Measurements from ENCODE around the gene PTPRD.

Gene PTPRD

DNA sequence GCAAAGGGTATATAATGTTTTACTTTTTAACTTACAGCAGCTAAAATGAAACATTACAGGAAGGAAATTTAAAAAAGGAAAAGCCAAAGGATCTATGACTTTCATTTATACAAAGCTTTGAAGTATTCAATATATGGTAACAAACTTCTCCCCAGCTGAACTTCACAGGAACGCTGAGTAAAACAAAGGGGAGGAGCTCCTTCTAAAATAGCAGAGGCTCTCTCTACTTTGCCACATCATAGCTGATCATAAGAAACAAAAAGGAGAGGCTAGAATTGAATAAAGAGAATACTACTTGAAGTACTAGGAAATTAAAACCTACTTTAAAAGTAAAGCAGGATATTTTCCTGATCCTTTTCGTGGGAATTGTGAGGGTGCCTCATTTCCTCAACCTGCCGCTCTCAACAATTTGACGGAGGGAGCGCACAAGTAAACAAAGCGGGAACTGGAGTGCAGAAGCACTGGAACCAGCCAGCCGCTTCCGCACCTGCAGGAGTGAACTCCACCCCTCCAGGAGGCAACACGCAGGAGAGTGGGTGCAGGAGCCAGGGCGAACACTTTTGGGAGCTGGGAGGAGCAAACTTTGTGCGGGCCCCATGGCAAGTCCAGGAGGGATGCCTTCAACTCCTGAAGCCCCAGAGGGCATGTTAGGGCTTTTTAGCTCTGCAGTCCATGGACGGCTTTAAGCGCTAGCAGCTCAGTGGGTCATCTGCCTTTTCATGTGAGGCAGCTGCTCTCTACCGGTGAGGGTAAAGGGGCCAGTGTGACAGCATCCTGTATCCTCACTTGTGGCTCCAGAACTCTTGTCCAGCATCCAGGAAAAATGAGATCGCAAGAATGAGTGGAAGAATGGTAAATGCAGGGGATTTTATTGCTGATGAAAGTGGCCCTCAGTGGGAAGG is 757.4 kb downstream of the PTPRD start:
- peak in 1 of 2 experiments; percentile 40 for DNase-seq

DNA sequence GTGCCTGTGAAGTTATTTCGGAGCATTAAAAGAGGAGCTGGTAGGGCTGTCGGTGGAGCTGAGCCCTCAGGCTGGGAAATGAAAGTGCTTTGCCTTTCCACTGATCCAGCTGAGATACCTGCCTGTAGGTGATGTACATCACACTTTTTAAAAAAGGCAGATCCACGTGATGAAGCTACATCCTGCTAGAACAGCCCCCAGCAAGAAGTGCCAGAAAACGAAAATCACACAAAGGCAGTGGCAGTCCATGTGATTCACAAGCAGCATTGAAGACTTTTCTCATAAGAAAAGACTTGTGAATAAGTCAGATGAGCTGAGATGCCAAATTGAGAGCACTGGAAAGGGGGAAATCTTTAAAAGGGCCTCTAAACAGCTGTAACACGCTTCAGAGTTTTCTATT is 765.1 kb downstream of the PTPRD start:
- DNase-seq, result no peak

DNA sequence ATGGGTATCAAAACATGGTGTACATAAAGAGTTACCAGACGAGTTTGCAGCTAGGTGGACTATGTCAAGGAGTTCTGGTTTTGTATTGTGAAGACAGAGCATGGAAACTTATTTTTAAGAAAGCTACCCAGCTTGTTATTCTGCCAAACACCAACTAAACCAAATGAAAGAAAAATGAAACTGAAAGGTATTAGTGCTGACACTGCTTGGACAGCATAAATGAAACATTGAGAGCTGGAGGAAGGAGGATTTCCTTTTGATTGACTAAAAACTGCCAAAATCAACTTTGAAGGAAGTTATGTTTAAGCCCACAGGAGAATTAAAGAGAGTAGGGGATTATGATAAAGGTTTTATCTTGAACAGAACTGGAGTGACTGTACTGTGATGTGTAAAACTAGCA is 766.2 kb downstream of the PTPRD start:
- no peak for DNase-seq

DNA sequence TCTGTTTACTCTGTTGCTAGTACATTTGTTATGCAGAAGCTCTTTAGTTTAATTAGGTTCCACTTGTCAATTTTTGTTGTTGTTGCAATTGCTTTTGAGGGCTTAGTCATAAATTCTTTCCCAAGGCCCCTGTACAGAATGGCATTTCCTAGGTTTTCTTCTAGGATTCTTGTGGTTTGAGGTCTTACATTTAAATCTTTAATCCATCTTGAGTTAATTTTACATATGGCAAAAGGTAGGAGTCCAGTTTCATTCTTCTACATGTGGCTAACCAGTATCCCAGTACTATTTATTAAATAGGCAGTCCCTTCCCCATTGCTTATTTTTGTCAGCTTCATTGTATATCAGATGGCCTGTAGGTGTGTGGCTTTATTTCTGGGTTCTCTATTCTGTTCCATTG is 792.4 kb downstream of the PTPRD start:
- DNase-seq, result no peak

DNA sequence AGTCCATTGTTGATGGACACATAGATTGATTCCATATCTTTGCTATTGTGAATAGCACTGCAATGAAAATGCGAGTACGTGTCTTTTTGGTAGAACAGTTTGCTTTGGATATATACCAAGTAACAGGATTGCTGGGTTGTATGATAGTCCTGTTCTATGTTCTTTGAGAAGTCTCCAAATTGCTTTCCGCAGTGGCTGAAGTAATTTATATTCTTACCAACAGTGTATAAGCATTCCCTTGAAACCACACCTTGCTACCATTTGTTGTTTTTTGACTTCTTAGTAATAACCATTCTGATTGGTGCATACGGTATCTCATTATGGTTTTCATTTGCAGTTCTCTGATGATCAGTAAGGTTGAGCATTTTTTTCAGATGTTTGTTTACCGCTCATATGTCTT is 792.9 kb downstream of the PTPRD start:
- no peak for DNase-seq

DNA sequence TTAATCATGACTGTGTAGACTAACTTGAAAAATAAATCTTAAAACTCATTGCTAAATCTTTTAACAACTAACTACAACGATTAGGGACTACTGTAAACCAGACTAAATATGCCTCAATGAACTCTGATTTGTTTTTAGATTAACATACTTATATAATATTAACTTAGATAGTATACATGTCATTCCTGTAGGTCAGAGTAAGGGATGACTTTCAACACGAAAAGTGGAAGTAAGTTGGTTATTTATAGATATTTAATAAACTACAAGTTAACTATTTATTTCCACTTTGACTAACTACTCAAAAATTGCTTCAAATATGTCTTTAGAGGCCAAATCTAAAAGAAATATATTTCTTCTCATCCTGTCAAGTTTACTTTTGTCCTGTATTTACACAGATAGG is 795.6 kb downstream of the PTPRD start:
- no peak for DNase-seq

DNA sequence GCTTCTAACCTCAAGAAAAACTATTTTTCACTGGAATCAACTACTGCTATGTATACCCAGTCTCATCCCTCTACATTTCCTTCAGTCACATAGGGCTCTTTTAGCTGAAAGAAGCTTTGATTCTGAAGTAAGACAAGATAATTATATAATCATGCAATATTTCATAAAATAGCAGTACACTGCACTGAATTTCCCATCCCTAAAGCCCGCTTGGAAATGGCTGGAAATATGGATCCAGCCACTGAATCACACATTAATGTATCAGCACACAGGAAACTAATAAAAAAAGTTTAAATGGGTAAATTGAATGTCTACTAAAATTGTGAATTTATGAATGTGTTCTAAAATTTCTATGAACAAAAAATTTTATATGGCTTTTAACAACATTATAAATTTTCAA is 808.7 kb downstream of the PTPRD start:
- DNase-seq, result no peak

DNA sequence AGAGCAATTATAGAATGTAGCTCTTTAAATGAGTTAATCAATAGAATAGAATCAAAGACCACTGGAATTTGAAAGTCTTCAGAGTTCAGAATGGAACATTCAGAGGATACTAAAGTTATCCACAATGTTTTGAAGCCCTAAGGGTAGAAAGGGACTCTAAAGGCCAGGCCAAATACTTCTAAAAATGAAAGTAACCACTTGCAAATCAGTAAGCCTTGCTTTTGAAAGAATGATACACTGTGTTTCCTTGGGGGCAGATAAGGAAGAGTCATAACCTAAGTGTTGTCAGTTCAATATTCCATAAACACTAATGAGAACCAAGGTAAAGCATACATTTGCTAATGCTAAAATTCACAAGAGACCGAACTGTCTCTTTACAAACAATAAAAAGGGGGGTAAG is 813.5 kb downstream of the PTPRD start:
- DNase-seq, result no peak

DNA sequence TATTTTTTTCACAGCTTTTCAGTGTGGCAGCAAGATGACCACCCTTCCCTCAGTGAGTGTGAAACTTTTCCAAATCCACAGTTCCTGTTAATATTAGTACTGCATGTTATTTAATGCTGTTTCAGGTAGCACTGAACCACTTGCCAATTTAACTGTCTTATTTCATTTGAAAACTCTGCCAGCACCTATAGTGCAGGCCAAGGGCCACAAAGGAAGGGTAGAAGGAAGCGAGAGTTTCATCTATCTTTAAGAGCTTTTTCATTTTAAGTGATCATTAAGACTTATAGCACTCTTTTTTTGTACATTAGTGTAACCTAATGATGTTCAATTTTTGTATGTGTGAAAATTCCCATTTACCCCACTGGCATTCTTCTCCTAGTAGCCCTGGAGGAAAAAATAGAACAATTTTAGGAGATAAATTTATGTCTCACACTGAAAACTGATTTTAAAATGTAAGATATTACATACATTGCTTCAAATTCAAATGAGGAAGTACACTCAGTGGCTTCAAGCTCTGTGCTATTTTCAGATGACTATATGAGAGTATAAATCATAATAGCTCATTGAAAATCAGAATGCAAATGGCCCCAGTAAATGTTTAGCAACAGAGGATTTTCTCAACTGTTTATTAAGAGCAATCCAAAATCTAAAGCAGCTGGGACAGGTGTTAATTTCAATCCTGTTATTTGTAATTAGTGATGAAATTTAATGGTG is 820.5 kb downstream of the PTPRD start:
- no peak for DNase-seq

DNA sequence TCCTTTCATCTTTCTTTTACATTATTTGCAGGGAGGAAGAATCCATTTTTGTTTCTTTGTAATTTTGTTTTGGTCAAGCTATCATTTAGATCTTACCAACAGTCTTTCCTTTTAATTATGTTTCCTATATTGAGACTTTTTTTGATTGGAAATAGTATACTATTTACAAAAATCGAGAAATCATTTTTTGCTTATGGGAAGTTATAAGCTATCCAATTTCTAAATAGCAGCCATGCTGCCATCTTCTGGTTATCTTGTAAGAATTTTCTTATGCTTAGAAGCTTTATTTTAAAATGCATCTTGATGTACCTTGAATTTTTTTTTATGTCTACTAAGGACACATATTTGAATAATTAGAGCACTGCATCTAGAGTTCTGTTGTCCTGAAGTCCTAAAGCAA is 821.2 kb downstream of the PTPRD start:
- DNase-seq, result peak; percentile 14 to 43

DNA sequence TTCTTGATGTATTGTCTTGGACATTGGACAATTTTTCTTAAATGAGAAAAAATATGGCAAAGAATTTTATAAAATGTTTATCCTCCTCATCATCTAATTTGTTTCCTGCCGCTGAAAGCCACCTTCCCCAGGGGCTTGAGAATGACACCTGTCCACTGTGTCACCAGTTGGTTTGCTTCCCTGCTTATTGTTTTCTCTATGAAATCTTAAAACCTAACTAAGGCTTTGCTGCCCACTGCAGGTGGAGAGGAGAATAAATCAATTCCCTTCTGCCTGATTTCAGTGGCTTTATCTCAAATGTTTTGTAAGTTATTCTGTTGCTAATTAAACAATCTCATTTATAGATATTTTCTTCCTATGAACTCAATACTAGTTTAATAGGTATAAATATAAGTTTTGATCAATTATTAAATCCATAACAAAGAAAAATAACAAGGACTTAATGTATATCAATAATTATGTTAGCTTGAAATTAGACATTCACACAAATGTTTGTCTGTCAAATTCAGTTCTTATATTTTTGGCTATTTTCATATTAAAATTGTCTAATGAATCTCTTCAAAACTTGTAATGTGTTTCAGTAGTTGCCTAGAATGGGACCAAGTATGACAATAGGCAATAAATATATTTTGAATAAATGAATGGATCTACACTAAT is 822.5 kb downstream of the PTPRD start:
- DNase-seq, result peak; percentile 70 to 81

DNA sequence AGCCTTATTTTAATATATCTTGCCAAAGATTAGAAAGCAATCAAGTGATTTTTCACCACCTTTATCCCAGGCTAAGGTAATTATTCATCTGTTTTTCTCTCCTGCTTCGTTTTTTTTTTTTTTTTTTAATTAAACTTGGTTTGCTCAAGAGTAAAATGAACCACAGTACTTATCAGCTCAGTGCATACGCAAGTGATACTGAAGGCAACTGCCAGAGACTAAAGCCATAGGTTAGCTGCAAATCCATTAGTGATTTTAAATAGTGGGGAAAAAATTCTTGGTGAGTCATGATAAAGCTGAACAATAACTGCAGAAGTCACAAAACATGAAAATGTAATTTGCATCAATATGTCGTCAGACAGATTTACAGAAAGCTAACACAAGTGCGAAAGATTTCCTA is 829.1 kb downstream of the PTPRD start:
- DNase-seq, result no peak

DNA sequence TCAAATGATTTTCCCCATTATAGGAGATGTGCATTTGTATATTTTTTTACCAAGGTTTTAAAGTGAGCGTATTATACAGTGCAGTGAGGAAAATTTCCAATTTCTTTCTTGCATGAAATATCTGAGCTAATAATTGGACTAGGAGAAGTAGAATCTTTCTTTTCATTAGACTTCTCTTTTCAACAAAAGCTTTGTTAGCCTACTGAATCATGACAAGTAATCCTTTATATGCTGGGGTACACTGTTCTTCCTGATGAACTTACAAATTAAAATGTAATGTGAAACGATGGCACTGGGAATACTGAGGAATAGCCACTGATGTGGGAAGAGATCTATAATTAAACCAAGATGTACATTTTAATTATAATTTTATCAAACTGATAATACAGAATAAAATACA is 829.6 kb downstream of the PTPRD start:
- DNase-seq, result no peak

DNA sequence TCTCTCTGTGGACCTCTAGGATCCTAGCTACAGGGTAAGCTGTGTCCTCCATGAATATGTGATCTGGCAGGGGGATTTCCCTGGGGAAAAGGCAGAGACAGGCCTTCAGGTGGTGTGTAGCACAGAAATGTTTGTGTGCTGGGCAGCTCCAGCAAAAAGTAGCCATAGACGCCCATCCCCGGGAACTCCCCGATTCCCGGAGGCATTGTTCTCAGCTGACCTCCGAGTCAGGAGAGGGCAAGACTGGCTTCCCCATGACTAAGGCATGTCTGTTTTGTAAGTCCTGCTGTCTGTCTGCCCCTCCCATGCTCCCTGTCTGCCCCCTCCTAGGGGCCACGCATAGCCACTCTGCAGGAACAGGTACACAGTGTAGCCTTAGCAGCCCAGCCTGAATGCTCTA is 834.5 kb downstream of the PTPRD start:
- DNase-seq, result no peak

DNA sequence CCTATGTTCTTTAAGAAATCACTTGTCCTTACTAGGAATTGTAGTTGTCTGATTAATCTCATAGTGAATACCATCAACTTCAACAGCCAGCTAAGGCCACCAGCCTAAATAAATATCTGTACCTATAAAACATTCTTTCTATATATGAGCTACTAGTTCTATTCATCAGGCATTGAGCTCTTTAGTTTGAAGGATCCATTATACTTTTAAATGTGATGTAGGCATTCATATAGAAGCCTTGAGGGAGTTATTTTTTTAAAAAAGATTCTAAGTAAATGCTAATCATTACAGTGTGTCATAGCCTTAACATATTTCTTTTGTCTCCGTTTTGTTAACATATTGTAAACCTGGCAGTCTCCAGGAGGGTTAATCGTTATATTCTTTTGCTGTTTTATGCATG is 838.3 kb downstream of the PTPRD start:
- no peak for DNase-seq

DNA sequence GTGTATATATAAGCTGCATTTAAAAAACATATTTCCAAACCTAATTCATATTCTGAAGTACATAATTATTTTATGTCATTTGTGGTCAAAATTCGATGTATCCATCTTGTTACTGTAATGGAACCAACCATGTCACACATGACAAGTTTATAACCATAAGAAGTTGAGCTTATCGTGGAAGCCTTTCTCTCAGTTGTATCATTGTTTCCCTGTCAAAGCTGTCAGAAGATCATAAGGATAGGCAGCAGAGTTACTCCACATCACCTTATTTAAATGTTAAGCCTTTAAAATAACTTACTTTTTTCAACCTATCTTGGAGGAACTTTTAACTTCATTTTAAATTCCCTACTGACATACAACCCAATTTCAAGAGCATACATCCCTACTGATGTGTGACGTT is 841.5 kb downstream of the PTPRD start:
- no peak for DNase-seq

DNA sequence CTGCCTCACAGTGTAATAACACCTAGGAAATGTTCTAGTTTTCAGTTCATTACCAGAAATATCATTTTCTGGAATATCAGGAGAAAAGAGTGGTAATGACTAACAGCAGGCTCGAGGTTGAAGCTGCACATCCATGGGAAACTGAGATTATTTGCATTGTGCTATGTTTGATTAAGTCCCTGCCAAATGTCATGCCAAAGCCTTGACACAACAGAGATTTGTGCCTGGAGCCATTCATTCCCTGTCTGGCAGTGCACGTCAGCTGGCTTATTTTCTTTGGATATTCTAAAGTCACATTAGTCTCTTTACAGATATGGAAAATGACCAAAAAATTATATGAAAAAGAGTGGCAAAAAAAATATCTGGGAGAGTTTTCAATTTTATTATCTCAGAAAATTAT is 848.0 kb downstream of the PTPRD start:
- no peak for DNase-seq

DNA sequence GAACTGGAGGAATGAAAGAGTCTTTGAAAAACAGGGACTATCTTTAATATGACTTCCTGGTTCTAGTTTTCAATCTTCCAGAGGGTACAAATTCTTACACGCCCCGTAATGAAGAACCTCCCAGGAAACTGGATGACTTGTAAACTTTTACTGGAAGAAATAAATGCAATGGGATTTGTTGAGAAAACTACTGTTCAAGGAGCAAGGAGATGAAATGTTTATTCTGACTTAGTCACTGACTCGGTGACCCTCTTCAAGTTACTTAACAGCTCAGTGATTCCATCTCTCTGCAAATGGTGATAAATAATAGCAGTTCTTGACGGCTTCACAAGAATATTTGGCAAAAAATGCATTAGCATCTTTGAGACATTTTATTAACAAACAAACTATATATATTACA is 858.6 kb downstream of the PTPRD start:
- no peak for DNase-seq

DNA sequence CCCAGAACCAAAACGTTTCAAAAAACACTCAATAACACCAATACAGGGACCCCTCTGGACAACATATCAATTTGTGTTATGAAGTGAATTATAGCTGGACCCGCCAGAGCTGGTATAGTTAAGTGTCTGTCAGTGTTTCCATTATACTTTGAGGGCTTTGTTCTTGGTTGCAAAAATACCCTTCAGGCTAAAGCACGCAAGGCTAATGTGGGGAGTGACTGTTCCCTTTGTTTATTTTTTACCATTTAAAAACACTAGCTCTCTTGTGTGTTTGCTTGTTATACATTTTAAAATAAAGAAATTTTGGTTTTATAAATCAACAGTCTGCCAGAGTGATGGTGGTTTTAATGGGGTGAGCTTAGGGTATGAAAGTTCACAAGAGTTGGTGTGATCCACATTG is 859.5 kb downstream of the PTPRD start:
- peak; percentile 23 to 43 for DNase-seq

DNA sequence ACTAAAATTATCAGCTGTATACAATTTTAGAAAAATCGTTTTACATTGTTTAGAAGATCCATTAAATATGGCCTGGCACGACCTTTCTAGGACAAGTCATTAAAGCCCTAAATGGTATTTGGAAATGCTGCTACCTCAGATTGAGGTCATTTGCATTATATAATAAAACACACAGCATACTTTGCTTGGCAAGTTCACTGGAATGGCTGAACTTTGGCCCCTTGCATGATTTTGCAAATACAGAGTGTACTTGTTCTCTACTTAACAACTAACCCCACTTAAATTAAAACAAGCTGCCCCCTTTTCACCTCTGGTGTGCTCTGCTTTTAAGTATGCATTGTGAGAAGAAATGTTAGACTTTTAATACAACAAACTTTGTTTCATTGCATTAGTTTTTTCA is 860.1 kb downstream of the PTPRD start:
- DNase-seq, result peak; percentile 84 to 89

DNA sequence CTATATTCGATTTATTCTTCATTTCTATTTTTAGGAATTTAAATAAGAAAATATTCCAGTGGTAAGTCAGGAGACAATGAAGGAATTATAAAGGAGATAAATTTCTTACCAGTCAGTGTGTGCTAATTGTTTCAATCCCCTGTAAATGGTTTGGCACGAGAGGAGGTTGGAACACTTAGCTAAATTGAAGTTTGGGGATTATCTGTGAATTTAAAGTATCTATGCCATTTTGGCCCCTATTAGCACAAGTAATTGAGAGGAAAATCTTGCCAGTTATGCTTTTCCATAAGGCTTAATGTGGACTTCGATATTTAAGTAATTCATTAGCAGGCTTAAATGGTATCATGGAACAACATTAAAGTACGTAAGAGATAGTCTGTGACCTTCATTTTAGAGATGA is 860.8 kb downstream of the PTPRD start:
- DNase-seq, result no peak

DNA sequence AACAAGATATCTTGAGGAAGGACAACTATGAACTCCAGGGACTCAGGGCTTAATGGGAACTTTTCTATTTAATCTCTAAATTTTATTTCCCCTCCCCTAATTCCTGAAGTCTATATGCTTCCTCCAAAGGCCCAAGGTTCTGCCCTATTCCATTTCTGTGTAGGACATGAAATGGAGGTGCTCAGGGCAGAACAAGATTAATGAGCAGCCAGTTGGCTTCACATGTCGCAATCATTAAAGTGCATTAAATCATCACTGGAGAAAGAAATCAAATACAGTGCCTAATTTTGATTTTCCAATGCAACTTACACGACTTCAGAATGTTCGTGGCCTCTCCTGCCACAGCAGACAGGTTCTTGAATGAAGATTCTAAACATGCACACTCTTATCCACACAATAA is 862.1 kb downstream of the PTPRD start:
- no peak for DNase-seq

DNA sequence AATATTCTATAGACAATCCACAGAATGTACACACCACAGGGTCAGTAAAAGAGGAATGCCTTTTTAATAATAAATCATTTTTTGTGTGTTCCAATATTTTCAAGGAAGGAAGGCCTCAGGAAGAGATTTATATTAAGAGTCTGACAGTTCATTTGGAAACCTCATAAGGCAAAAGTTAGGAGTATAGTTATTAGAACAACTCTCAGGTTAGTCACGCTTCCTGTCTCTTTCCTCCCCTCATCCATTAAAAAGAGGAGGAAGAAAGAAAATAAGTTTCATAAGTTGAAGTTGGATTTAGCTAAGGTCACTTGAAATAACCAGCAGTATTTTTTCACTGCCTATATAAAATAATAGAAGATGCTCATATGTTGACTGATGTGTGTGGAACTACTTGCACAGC is 863.2 kb downstream of the PTPRD start:
- DNase-seq, result no peak

DNA sequence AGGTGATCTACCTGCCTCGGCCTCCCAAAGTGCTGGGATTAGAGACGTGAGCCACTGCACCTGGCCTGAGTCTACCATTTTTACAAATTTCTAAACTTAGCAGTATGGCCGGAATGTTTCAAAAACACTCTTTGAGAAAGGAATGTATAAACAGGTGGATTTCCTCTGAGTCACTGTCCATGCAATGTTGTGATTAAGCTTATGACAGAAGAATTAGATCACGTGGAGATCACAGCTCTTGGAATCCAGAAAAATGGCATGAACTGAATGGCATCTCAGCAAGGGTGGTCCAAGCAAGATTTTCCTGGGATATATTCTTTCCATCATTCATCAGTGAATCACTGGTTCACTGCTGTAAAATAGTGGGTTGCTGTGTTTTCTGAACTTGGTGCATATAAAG is 865.0 kb downstream of the PTPRD start:
- DNase-seq, result no peak
